ENCODE results near the gene TUBB6. TPM values are rescaled to one million over a fixed set of nuclear protein-coding genes. Genes with fewer than 3 reads are reported as not detected.

The TUBB6 gene
- total RNA-seq, 1 donor from 2014 or later: 273 TPM

- DNase-seq: no peak
Observed at GRCh38 chr18:12338382-12338781, 30.3 kb downstream of the TUBB6 start.

DNA sequence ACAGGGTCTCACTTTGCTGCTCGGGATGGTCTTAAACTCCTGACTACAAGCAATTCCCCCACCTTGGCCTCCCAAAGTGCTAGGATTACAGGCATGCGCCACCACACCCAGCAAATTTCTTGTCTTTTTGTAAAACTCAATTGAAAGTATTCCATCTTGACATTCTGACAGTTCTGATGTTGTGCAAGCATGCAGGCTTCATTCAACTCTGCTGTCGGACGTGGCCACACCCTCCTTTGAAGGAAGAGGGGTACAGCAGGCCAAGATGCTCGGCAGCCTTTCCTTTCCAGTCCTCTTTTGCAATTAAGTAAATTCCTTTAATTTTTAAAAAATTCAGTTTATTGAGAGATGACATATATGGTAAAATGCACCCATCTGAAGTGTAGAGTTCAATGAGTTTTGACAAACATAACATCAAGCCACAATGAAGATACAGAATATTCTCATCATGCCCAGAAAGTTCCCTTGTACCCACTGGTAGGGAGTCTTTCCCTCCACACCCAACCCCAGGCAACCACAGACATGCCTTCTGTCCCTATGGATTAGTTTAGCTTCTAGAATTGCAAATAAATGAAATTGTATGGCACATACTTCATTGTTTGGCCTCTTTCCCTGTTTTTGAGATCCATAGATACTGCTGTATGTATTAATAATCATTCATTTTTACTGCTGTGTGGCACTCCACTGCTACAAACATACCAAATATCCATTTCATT is 33.1 kb downstream of the TUBB6 start:
- DNase-seq: no peak

GRCh38 chr18:12342661-12343060 is 34.6 kb downstream of the TUBB6 start:
- DNase-seq: no peak

DNA sequence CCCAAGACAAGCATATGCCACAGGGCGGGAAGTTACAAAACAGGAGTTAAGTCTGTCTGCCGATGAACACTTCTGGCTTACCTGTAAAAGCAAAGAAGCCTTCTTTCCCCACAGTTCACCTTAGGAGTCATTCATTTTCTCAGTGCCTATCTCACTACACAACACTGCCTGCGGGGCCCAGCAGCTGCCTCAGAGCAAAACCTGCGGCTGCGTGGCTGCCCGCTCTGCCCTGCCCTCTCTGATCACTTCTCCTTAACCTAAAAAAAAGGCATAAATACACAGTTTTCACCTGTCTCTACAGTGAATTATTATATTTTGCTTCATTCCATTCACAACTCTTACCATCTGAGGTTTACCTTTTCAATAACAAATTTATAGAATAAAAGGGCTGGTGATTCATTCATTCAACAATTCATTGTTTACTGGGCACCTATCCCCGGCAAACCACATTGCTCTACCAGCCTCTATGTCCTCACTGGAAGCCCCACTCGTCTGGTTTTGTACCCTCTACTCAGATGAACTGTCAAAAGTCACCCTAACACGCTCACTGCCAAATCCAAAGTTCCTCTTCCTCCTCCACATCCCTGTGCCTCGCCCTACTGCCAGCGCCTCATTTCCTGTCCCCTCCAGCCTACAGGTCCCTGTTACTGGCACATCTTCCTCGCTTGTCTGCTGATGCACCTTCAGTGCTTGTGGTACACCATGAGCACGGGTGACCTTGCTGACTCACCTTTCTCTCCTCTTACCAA is 37.6 kb downstream of the TUBB6 start:
- DNase-seq: no peak

GRCh38 chr18:12346240-12346565 is 38.2 kb downstream of the TUBB6 start:
- no peak for DNase-seq

GRCh38 chr18:12347895-12348294 is 39.9 kb downstream of the TUBB6 start:
- DNase-seq: no peak

GRCh38 chr18:12352188-12352587 is 44.1 kb downstream of the TUBB6 start:
- DNase-seq: no peak

DNA sequence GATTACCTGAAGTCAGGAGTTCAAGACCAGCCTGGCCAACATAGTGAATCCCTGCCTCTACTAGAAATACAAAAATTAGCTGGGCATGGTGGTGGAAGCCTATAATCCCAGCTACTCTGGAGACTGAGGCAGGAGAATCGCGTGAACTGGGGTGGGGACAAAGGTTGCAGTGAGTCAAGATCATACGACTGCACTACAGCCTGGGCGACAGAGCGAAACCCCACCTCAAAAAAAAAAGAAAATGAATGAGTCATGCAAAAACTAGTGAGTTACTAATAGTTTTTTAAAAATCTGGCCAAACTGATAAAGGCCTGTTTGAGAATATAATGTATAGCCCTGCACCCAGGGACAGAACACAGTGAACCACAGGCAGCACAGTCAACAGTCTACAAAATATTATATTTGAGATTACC is 51.5 kb downstream of the TUBB6 start:
- DNase-seq: no peak

DNA sequence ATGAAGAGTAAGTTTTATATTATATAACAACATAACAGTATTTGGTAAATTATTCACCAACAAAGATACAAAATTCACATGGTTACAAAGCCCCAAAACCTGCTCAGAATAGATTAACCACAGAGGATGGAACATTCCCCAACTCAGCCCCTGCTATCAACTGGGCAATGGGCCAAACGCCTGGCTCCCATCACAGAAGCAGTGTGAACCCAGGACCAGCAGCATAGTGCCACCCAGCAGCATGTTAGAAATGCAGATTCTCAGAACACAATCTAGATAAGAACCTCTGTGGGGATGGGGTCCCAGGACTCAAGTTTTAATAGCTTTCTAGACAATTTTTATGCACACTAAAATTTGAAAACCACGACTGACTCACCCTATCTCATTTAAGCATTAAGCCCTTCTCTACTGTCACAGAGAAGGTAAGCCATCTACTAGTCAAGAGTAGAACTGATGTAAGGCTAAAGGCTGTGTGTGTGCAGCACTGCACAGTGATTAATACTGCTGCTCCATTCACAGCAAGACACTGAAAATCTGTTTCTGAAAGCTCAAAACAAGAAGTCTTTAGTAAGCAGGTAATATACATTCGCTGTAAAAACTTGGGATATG is 53.8 kb downstream of the TUBB6 start:
- DNase-seq: no peak

DNA sequence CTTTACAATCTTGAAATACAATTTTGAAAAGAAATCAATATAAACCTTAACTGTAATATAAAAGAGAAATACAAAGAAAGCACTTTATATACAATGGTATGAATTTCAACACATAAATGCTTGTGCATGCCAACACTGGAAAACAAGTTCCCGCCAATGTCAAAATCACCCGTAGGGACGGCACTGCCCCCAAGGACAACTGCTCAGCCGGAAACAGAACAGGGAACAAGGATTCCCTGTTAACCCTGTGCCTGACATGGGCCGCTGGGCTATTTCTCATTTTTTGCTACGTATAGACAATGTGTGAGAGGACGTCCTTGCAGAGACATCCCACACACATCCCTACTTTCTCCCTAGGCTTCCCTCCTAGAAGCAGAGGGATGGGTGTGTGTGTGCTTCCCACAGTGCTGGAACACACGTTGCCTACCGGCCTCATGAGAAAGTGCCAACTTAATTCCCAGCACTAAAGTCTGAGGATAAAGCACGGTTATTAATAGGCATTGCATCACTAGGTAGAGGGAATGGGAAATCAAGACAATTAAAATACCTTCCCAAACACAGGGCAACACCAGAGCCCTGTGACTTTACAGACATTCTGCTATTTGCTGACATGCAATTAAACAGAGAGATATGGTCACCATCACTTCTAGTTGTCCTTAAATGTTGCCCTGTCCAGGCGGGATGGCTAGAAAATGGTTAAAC is 54.6 kb downstream of the TUBB6 start:
- no peak for DNase-seq

GRCh38 chr18:12366379-12366778 is 58.3 kb downstream of the TUBB6 start:
- DNase-seq: no peak

- DNase-seq: no peak
Observed at GRCh38 chr18:12366784-12367183, 58.7 kb downstream of the TUBB6 start.

GRCh38 chr18:12369211-12369610 is 61.2 kb downstream of the TUBB6 start:
- no peak for DNase-seq

DNA sequence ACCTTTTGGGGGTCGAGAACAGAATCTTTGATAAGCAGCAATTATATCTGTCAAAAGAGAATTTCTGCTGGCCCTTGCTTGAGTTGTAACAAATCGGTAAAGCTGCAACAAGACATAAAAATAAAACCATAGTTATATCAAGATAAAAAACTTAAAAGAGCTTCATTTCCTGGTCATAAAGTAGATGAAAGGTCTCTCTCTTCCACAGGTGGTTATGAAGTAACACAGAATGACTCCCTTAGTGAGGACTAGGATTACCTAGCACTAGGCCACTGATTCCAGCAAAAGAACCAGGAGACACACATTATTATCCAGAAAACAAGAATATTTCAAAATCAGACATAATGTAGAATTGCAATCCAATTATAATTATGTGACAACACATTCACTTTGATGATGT is 63.5 kb downstream of the TUBB6 start:
- DNase-seq: no peak

GRCh38 chr18:12372406-12372805 is 64.4 kb downstream of the TUBB6 start:
- no peak for DNase-seq

DNA sequence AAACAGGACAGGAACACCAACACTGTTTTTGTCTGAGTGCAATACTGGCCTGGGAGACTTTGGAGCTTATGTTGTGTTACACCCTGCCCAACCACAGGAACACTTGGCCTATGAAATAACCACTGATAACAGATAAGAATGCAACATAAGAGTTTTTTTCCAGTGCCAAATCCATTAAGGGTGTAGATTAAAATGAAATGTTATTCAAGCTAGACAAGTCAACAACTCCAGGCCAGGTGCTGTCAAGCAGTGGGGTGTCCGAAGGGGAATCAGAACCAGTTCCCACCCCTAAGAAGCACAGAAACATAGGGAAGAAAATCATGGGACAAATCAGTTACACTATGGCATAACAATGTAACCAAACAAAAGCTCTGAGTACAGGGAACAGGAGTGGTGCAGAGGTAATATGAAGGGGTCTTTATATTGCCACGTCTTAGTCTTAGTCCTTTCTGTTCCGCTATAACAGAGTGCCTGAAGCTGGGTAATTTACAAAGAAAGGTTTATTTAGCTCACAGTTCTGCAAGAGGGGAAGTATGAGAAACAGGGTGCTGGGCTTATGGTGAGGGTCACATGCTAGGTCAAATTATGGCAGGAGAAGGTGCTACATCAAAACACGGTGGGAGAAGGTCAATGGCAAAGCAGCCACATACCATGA is 65.2 kb downstream of the TUBB6 start:
- DNase-seq: no peak

DNA sequence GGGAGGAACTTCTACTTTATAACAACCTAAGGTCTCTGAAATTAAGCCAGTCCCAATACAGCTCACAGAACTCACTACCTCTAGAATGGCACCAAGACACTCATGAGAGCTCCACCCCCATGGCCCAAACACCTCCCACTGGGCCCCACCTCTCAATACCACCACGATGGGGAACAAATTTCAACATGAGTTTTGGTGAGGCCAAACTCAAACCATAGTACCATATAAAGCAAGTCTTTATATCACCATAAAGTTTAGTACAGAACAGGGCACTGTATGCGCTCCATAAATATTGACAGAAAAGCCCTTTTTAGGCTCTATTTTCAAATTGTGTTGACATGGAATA is 65.7 kb downstream of the TUBB6 start:
- DNase-seq: no peak

DNA sequence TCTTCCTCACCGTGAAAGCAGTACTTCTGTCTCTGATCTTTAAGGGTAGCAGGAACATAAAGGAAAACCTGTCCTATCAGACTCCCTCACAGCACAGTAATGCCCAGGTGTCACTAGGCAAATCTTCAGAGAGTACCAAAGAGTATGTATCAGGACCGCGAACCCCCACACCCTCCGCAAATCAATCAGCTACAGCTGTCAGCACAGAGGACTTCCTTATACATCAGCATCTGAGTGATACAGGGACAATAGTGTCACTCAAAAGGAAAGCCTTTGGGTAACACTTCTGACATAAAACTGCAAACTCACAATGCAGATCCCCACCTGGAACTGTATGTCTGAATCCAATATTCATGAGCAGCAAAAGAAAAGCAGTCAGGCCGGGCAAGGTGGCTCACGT is 66.4 kb downstream of the TUBB6 start:
- no peak for DNase-seq

All from tongue (tissue), 2 donors.